ENCODE measurements around the gene GFOD1.

The GFOD1 gene

DNA sequence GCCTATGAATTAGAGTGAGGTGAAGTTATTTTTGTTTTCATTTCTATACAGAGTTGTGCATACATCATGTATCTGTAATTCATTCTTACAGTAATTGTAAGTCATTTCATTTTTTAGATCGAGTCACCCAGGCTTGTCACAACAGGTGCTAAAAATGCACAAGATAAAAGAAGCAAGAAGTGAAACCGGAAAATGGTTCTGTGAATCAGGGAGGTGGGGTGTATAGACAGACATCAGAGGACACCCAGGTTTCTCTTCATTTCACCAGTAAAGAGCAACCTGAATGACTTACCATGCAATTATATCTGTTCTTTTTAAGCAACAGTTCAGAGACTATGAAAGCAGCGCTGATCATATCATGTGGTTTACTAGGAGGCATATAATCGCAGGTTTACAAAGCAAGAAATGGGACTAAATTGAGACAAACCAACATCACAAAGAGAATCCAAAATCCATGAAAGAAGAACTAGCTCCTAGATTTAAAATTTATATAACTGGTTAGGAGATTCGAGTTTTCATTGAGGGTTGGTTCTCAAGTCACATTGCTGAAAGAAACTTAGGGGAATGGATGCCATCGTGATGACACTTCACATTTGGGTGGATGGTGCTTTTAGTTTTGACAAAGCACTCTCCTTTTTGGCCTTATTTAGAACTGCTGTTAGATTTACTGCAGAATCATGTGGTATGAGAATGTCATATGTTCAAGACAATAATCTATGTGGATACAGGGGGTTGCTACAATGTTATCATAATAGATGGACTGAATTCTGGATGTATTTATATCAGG is 131.2 kb downstream of the GFOD1 start:
- no peak for DNase-seq (ENCODE audit: low read depth in 2 of 2)

DNA sequence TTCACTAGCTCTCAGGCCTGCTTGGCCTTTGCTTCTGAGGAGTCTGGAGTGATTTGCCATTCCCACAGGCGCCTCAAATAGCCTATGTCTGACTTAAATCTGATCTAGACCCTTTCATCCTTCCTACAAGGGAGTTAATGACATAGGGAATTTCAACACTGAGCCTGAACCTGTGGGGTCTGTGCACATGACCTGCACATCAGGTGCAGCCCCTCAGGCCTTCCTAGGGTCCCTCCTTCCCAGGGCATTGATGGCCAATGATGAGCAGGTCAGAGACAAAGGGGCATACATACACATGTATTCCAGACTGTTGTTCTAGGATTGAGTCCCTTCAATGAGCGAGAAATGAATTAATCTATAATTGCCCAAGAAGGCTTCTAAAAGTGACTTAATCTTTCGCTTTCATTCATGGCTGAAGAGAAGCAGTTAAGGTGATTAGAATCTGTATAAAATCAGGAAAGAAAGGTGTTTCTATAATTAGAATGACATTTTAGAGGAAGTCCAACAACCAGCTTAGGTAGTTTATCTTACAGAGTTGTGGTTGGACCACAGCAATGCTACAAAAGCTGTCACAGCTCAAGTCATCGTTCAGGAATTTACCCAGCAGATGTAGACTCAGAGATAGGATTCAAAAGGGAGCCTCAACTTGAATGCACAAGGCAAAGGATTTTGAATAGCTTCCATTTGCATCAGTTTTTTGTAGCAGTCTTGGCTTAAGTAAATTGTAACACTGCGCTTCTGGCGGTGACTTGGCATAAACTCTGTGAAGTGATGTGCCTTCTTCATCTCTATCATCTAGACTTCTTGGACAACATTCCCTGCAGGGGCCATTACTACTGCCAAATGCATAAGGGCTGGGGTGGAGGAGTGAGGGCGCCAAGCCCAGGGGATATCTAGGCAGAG is 132.1 kb downstream of the GFOD1 start:
- no peak for DNase-seq (ENCODE audit: low read depth in 2 of 2)

DNA sequence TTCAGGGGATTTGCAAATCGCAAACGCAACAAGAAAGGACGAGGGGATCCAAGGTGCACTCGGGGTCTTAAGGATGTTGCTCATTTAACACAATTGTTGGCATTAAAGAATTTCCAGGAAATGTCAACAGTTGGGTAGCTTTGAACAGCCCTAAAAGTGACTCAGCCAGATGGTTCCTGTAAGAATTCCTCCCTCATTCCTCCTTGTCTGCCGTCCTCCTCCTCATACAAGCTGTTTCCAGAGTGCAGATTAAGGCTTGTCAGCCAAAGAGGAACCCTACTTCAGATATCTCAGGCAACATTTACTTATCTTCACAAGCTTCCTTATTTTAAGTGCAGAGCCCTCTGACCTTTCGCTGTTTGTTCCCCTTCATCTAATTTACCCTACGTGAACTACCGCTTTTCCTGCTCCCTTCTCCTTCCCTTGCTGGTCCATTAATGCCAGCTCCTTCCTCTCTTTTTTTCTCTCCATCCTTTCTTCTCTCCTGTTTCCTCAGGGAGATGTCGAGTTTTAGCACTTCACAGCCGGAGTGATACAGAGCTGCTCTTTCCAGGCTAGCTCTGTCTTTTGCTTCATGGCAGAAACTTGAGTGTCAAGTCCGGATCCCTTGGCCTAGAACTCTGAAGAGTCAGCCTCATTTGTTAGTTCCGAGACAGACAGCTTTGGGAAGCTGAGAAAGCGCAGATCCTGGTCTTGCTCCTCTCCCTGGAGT is 132.9 kb downstream of the GFOD1 start:
- no peak for DNase-seq (ENCODE audit: low read depth in 2 of 2)

DNA sequence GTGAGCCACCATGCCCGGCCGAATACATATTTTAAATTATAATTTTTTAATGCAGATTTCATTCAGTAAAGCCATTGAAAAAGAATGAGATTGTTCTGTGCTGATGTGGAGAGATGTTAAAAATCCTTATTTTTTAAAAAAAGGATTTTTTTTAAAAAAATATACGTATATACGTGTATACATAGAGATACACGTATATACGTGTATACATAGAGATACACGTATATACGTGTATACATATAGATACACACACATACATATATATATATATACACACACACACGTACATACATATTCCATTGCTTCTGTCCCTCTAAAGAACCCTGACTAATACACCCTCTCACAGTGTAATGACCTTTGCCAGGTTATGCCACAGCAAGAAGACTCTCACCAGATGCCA is 135.2 kb downstream of the GFOD1 start:
- DNase-seq (ENCODE audit: low read depth in 2 of 2), result no peak

- no peak for DNase-seq (ENCODE audit: low read depth in 2 of 2)
Observed at GRCh38 chr6:13351271-13351670, 136.1 kb downstream of the GFOD1 start.

- no peak for DNase-seq (ENCODE audit: low read depth in 2 of 2)
Observed at GRCh38 chr6:13349811-13350506, 137.4 kb downstream of the GFOD1 start.

GRCh38 chr6:13348334-13349113 is 138.9 kb downstream of the GFOD1 start:
- DNase-seq (ENCODE audit: low read depth in 2 of 2), result no peak

DNA sequence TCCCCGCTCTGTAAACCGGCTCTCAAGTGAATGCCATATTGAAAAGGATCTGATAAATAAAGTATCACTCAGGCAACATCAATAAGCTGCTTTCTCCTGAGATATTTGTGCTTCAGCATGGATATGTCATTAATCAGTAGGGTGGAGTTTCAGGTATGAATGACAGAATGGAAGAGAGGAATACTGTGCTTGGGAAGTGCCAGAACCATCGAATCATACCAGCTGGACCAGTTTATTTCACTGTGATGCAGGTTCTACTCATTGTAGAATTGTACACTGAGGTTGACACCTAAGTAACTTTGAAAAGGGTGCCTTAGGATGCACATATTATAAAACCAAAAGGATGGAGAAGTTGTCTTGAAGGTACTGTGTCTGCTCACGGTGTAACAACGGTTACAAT is 141.2 kb downstream of the GFOD1 start:
- no peak for DNase-seq (ENCODE audit: low read depth in 2 of 2)

DNA sequence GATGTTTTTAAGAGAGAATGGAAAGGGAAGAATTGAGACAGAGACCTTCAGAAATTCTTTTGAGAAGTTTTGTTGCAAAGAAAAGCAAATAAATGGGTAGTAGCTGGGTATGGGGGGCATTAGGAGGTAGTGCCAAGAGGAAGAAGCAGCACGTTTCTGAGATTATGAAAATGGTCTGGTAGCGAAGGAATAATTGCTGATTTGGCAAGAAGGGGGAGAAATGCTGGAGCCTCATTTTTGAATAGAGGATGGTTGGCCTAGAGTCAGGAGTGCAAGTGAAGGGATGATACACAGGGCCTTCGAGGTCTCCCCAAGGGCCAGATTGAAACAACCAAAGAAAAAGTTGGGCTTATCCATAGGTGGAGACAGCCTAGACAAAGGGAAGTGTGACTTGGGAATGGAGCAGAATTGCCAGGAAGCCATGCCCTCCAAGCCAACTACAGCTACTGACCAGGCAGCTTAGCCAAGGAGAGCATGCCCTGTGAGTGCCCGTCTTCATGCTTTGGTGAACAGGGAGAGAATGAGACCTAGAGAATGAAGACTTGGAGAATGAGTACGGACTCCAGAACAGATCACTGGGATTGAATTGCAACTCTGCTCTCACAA is 144.9 kb downstream of the GFOD1 start:
- DNase-seq (ENCODE audit: low read depth in 2 of 2), result no peak

GRCh38 chr6:13339863-13340630 is 147.4 kb downstream of the GFOD1 start:
- DNase-seq (ENCODE audit: low read depth in 2 of 2), result no peak

DNA sequence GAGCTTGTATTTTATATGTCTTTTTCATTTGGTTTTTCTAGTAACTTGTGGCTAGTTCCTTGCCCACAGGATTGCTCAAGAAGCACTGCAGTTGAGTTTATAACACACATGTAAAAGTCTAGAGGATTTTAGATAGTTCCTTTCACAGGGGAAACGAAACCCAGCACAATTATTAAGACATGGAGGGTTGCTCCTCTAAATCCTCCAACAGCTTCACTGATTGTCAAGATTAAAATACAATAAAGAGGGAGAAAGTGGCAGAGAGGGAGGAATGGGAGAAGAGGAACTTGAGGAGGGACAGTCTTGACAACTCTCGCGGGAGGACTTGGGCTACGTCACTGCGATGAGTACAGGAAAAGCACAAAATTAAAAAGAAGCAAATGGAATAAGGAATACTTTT is 149.4 kb downstream of the GFOD1 start:
- no peak for DNase-seq (ENCODE audit: low read depth in 2 of 2)

- peak; percentile 62 to 89 for DNase-seq (ENCODE audit: low read depth in 2 of 2)
Observed at GRCh38 chr6:13336553-13336952, 150.8 kb downstream of the GFOD1 start.

DNA sequence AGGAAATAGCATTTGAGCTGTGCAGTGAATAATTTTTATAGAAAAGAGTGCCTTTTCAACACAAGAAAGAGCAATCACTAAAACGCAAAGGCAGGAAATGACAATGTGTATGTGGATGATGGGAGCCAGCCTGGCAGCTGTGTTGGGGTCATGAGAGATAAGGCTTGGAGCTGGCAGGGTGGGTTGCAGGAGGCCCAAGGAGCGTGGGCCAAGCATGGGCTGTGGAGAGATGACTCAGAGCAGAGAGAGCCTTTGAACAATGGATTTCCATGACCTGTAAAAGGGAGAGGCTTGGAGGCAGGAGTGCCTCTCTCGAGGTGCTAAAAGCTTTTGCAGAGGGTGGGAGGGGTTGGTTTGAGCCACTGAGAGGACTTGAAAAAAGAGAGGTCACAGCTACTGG is 152.4 kb downstream of the GFOD1 start:
- no peak for DNase-seq (ENCODE audit: low read depth in 2 of 2)

DNA sequence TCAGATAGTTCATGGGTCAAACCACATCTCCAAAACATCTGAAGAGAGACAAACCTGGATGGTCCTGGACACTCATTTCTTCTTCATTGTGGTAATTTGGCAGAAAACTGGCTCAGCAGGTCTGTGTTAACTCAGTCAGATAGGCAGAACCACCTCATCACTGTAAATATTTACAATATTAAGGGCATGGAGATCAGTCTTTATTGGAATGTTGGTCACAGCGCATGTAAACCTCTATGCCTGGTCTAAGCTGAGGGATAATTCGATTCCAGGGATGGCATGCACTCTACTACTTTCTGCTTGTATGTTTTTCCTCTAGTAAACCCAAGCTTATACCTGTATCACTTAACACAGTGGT is 155.1 kb downstream of the GFOD1 start:
- DNase-seq (ENCODE audit: low read depth in 2 of 2), result no peak

DNA sequence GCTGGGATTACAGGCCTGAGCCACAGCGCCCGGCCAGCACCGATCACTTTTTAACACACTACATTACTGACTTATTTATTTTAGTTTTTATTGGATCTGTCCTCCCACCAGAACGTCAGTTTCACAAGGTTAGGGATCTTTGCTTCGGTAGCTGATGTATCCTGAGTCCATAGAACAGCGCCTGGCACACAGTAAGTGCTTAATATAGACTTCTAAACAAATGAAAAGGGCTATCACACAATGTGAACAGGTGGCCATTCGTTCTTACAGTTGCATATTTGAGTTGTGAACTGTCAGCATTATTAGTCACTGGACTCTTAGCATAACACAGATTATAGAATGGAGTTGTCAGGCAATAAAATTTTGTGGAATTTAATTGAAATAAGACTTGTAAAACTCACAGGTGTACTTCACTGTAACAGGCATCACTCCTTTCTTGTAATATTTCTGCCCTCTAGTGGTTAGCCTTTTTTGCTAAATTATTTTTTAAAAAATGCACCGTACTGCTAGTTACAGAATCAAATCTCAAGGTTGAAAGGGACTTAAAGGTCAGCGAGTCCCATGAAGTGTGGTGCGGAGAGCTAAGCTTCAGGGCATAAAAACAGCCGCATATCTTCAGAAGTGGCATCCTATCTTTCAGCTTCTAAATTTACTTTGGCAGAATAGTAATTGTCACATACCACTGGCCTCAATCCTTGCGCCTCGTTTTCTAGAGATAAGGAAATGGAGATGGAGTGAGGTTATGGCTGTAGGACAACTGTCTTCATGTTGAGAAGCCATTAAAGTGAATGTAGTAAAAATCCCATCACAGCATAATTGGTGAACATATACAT is 155.7 kb downstream of the GFOD1 start:
- no peak for DNase-seq (ENCODE audit: low read depth in 2 of 2)

GRCh38 chr6:13328875-13329183 is 158.6 kb downstream of the GFOD1 start:
- no peak for DNase-seq (ENCODE audit: low read depth in 2 of 2)

DNA sequence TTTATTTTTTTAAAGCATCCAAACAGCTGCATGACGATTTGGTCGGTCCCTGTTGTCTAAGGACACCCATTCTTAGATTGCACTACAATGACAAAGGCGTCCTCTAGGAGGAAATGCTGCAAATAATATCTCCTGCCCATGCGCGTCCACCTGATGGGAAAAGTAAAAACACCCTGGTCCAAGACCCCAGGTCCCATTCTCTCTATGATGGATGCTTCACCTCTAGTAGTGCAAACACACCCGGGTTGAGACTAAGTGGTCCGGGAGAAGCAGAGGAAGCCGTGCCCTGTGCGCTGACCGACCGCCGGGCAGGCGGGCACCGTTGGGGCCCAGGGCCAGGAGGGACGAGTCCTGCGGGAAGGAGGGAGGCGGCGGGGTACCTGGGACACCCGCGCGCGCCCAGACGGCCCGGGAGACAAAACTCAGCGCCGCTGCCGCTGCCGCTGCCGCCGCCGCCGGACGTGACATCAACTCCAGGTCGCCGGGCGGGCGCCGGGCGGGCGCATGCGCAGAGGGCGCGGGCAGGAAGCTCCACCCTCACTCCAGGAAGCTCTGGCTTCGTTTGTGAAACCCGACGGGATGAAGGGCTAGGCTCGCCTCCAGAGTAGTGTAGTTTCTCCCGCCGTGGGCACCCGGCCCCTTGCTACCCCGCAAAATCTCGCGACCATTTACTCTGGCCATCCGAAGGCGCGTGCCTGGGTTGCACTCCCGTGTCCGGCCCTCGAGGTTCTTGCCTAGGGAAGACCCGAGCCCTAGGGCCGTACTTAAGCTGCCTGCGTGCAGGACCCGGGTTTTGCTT is 159.1 kb downstream of the GFOD1 start, which contains the start of gene TBC1D7:
Gene TBC1D7 (minus strand): TSS at position 462 of the 799 bp plus-strand sequence. CDS start 1,639 bp downstream, outside the sequence.
- peak; percentile 89 to 91 for DNase-seq (ENCODE audit: low read depth in 2 of 2)

GRCh38 chr6:13327691-13328075 is 159.7 kb downstream of the GFOD1 start:
- DNase-seq (ENCODE audit: low read depth in 2 of 2), result no peak

Data from stimulated activated CD4-positive, alpha-beta T cell treated with anti-CD3 and anti-CD28 coated beads, Interleukin-12 subunit alpha, Interleukin-12 subunit beta, amount 100 ng/mL, for 24 hours (primary cell).